ENCODE results near the gene LARP1. TPM values are rescaled to one million over a fixed set of nuclear protein-coding genes. Genes with fewer than 3 reads are reported as not detected.
A peak's percentile ranks its signal among the peaks of the same experiment; 100 is the strongest.

LARP1 gene
- total RNA-seq (100 to 1,000 TPM; 177 to 180 TPM), polyA plus RNA-seq (10 to 100 TPM; 10.9 to 29.4 (median 13.8) TPM), total RNA-seq (170 to 527 (median 188) reads per million in 6 experiments)

DNA sequence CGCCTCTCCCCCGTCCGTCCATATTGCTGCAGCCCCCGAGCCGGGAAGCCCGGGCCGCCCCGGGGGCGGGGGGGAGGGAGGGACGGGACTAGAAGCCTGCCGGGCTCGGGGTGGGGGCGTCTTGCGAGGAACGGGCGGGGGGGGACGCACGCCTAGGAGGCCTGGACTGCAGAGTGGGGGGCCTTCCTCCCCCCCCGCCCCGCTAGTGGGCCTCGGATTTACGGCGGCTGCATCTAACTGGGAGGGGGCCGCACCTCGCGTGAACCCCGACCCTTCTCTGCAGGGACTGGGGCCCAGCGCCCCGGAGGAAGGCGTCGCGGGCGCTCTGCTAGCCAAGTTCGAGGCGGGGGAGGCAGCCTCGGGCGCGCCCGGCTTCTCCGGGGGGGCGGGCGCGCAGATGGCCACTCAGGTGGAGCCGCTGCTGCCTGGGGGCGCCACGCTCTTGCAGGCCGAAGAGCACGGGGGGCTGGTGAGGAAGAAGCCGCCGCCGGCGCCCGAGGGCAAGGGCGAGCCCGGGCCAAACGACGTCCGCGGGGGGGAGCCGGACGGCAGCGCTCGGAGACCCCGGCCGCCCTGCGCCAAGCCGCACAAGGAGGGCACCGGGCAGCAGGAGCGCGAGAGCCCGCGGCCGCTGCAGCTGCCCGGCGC, at the start of gene LARP1:
TSS of gene LARP1 (plus strand) at position 17 of the 648 bp plus-strand sequence. CDS start at position 398, 381 bp downstream.
- Mint-ChIP-seq H3K4me1 (peaks cover 28 to 54% (median 46%) of the 10 kb centered on the region in 4 donors), H3K36me3 (no peaks in the 10 kb centered on the region), H3K27me3 (no peaks in the 10 kb centered on the region), H3K9me3 (no peaks in the 10 kb centered on the region), H3K27ac (peak within 1 kb of the TSS; percentile 93 to 99 (median 98)), H3K4me3 (peak within 1 kb of the TSS; percentile 92 to 99 (median 98))
- ATAC-seq (peak; percentile 2 to 8), DNase-seq (peak in 4 of 10 donors; percentile 17 to 64 (median 34))
- POLR2A ChIA-PET, result interaction anchor here (0.6 to 2.4 kb wide), 6 partner anchors 15 to 144 kb away, joined by 3 to 12 read pairs (median 4); partner anchors contain the start of gene CNOT8

DNA sequence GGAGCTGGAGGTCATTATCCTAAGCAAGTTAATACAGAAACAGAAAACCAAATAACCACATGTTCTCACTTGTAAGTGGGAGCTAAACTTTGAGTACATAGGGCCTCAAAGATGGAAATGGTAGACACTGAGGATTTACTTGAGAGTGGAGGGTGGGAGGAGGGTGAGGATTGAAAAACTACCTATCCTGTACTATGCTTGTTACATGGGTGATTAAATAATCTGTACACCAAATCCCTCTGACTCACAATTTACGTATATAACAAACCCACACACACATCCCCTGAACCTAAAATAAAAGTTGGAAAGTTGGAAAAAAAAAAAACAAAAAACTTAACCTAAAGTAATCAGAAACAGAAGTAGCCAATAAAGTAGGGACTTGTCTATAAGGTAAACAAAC, 48.8 kb upstream of the LARP1 start:
- Mint-ChIP-seq H3K9me3 (no peaks in the 10 kb centered on the region), H3K4me1 (peaks cover 0 to 4% (median 2%) of the 10 kb centered on the region in 4 donors), H3K4me3 (no peak overlapping the region), H3K27me3 (no peaks in the 10 kb centered on the region), H3K27ac (no peak overlapping the region), H3K36me3 (no peaks in the 10 kb centered on the region)
- POLR2A ChIA-PET, result no interaction called here
- ATAC-seq (no peak), DNase-seq (no peak)

DNA sequence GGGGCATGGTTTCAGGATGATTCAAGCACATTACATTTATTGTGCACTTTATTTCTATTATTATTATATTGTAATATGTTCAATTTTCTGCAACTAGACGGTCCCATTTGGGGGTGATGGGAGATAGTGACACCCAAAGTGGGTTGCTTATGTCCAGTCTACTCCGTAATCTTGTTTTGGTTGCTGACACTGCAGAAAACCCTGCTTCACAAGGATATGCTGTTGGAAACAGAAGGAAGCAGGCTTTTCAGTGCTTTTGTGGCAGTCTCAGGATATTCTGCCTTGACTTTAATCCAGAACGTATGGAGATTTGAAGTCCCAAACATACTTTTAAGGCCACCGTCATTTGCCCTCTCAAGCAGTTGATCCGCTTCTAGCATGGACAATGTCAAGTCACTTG, 47.5 kb upstream of the LARP1 start:
- Mint-ChIP-seq H3K27me3 (no peaks in the 10 kb centered on the region), H3K36me3 (no peaks in the 10 kb centered on the region), H3K4me1 (peaks cover 0 to 4% (median 2%) of the 10 kb centered on the region in 4 donors), H3K4me3 (no peak overlapping the region), H3K9me3 (no peaks in the 10 kb centered on the region), H3K27ac (no peak overlapping the region)
- POLR2A ChIA-PET, result no interaction called here
- ATAC-seq (no peak), DNase-seq (no peak)

DNA sequence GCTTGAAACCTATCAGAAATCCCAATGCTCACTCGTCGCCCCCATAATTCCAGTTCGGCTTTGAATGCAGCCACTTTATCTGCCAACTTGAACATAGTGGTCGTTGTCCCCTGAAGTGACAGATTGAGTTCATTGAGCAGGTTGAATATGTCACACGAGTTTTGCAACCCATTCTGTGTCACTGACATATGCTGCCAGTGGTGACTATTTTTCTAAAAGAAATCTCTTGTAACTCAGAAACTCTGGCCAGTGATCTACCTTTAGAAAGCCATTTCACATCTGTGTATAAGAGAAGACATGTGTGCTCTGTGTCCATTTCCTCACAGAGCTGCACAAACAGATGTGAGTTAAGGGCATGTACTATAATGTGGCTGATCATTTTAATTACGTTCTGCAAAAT, 47.0 kb upstream of the LARP1 start:
- POLR2A ChIA-PET, result no interaction called here
- Mint-ChIP-seq H3K9me3 (no peaks in the 10 kb centered on the region), H3K27me3 (no peaks in the 10 kb centered on the region), H3K27ac (no peak overlapping the region), H3K4me1 (peaks cover 0 to 4% (median 2%) of the 10 kb centered on the region in 4 donors), H3K4me3 (no peak overlapping the region), H3K36me3 (no peaks in the 10 kb centered on the region)
- no peak for ATAC-seq
- no peak for DNase-seq

DNA sequence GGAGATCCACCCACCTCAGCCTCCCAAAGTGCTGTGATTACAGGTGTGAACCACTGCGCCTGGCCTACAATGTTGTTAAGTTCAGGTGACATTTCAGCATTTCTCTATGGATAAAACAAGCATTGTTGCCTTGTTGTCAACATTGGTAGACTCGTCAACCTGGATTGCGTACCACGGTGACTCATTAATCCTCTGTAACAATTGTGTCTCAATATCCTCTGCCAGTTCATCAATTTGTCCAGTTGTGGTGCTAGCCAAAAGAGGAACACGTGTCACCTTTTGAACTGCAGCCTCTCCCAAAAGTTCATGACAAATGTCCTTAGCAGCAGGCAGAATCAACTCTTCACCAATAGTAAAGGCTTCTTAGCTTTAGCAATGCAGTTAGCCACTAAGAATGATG, 46.3 kb upstream of the LARP1 start:
- Mint-ChIP-seq H3K4me1 (peaks cover 0 to 4% (median 2%) of the 10 kb centered on the region in 4 donors), H3K9me3 (no peaks in the 10 kb centered on the region), H3K4me3 (no peak overlapping the region), H3K36me3 (no peaks in the 10 kb centered on the region), H3K27me3 (no peaks in the 10 kb centered on the region), H3K27ac (peak overlapping the region in 1 of 10 donors; percentile 5)
- no peak for DNase-seq
- POLR2A ChIA-PET, result no interaction called here
- no peak for ATAC-seq

DNA sequence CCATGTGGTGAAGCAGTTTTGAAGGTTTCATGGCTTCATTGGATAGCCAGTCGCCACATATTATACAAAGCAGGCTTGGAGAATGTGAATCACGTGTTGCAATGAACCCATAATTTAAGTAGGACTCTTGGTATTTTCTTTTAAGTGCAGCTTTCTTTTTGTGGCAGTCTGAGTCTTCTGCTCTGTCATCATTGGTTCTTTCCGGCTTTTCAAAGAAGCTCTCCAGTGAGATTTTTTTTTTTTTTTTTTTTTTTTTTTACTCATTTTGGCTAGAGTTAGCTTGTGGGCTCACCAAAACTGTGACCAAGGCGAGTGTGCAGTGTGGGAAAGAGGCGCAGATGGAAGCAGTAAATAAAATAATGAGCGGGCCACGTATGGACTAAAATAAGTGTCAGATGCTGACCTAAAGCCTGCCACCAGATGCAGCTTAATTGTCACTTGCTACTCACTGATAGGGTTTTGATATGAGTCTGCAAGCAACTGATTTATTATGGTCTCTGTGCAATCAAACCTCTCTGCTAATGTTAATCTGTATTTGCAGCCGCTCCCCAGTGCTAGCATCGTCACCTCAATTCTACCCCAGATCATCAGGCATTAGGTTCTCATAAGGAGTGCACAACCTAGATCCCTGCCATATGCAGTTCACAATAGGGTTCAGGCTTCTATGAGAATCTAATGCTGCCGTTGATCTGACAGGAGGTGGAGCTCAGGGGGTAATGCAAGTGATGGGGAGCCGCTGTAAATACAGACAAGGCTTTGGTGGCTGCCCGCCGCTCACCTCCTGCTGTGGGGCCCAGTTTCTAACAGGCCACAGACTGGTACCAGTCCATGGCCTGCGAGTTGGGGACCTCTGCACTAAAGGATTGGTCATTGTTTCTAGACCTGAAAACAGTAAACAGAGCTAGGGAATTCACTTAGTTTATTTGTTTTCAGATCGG, 45.5 kb upstream of the LARP1 start:
- ATAC-seq (no peak), DNase-seq (no peak)
- Mint-ChIP-seq H3K36me3 (no peaks in the 10 kb centered on the region), H3K27me3 (no peaks in the 10 kb centered on the region), H3K4me3 (no peak overlapping the region), H3K27ac (no peak overlapping the region), H3K9me3 (no peaks in the 10 kb centered on the region), H3K4me1 (peaks cover 3 to 9% (median 5%) of the 10 kb centered on the region in 4 donors)
- POLR2A ChIA-PET, result no interaction called here

DNA sequence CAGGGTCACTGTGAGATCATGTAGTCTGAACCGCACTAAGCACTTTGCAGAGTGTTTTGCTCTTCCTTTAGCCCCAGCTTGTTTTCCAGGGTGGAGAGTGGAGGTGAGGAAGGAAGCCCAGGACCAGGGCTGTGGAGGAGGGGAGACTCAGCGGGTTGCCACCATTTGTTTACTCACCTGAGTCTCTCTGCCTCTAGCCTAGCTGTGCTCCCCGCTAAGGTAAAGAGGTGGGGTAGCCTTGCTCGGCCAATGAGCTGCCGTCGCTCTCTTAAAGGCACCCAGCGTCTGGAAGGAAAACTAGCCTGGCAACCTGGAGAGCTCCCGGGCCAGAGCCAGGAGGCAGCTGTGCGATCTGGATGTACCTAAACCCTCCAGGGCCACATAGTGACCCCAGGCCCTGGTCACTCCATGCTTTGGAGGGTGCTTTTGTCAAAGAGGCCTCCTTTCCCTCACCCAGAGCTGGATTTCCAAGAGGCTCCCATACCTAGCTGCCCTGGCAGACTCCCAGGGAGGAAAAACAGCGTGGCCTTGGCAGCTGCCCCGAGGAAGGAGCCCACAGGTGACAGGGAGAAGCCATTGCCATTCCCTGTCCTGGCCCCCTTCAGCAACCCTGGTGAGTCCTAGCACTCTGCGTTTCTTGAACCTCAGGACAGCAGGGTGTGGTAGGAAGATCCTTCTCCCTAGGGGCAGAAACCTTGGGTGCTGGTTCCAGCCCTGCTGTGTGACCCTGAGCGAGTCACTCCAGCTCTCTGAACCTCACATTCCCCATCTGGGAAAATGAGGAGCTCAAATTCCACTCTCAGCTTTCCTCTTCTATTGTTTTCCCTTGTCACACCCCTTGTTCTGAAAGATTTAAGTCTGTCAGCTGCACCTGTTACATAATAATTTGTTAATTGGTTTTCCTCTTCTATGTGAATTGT, 42.4 kb upstream of the LARP1 start:
- H3K36me3 Mint-ChIP-seq, result no peaks in the 10 kb centered on the region
- ATAC-seq (no peak), DNase-seq (no peak)
- H3K4me3 Mint-ChIP-seq, result no peak overlapping the region
- POLR2A ChIA-PET, result interaction anchor here (1.0 kb wide), 1 partner anchor 8 kb away, joined by 3 read pairs; no protein-coding TSS in a partner anchor
- peaks cover 4 to 10% (median 7%) of the 10 kb centered on the region in 4 donors for H3K4me1 Mint-ChIP-seq
- no peaks in the 10 kb centered on the region for H3K27me3 Mint-ChIP-seq
- no peak overlapping the region for H3K27ac Mint-ChIP-seq
- H3K9me3 Mint-ChIP-seq, result no peaks in the 10 kb centered on the region

DNA sequence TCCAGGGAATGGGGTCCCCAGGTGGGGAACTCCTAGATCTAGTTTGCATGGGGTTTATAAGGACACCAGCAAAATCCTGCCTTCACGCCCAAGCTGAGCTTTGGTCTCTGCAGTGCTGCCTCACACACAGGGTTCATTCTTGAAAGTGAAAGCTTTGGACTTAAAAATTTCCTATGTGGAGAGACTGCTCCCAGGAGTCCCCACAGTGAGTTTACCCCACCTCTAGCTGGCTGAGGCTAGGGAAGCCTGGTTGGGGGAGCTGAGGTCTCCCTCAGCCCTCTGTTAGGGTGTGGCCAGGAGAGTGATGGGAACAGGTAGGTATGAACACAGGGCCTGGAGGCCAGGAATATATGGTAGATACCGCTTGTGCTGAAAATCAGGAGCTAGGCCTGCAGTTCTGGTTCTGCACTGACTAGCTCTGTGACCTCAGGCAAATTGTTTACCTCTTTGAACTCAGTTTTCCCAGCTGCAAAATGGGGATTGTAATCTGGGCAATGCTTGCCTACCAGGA, 41.5 kb upstream of the LARP1 start:
- ATAC-seq (no peak), DNase-seq (no peak)
- Mint-ChIP-seq H3K36me3 (no peaks in the 10 kb centered on the region), H3K27ac (peak overlapping the region in 2 of 10 donors; percentile 34 to 37), H3K4me3 (no peak overlapping the region), H3K27me3 (no peaks in the 10 kb centered on the region), H3K4me1 (peaks cover 4 to 10% (median 7%) of the 10 kb centered on the region in 4 donors), H3K9me3 (no peaks in the 10 kb centered on the region)
- POLR2A ChIA-PET, result interaction anchor here (1.0 kb wide), 1 partner anchor 9 kb away, joined by 3 read pairs; no protein-coding TSS in a partner anchor

DNA sequence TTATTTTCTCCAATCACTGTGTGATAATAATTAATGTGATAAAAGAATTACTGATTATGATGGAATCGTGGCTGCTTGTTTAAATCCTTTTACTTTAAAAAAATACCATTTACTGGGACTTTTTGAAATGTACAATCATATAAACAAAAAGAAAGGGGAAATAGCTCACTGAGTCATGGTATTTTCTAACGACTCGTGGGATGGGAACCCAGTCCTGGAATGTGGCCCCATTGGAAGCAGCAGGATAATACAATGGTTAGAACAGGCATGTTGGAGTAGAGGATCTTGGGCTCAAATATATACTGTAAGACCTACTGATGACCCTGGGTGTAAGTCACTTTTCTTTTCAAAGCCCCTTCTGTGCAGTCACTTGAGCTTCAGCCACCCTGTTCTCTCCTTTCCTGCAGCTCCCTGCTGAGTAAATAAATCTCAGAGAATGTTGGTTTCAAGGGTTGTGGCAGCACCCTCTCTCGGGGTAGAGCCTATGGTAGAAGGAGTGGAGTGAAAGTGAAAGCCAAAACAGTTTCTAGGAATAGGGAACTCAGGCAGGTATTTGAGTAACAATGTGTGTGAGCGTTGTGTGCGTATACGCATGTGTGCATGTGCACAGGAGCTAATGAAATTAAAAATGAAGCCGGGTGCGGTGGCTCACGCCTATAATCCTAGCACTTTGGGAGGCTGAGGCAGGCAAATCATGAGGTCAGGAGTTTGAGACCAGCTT, 40.8 kb upstream of the LARP1 start:
- peak overlapping the region in 3 of 10 donors; percentile 60 to 65 (median 61) for H3K27ac Mint-ChIP-seq
- no peaks in the 10 kb centered on the region for H3K27me3 Mint-ChIP-seq
- ATAC-seq, result no peak
- H3K4me1 Mint-ChIP-seq, result peaks cover 4 to 8% (median 7%) of the 10 kb centered on the region in 4 donors
- H3K4me3 Mint-ChIP-seq, result peak overlapping the region in 5 of 10 donors; percentile 12 to 59 (median 41)
- POLR2A ChIA-PET, result no interaction called here
- no peaks in the 10 kb centered on the region for H3K9me3 Mint-ChIP-seq
- H3K36me3 Mint-ChIP-seq, result no peaks in the 10 kb centered on the region
- peak in 2 of 10 donors; percentile 4 to 5 for DNase-seq

DNA sequence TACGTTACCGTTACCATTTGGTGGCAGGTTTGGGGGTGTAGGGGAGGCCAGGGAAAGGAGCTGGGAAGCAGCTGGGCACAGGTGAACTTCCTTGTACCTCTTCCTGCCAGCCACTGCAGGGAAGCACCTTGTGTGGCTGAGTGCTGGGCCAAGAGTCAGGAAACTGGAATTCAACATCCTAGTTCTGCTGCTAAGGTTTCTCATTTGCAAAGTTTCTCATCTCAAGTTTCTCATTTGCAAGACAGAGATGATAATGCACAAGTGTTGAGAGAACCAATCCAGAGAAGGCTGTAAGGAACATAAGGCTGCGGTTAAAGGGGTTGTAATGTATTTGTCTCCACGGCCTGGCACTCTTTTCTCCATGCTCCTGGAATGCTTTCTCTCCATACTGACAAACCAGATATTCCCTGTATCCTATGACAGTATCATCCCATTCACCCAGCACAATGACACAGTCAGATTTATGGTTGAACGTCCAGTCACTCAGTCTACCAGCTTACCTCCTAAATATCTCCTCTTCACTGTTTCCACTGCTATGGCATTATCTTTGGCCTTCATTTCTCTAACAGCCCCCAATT, 33.6 kb upstream of the LARP1 start:
- H3K27ac Mint-ChIP-seq, result peak overlapping the region in 1 of 10 donors; percentile 41
- no peaks in the 10 kb centered on the region for H3K9me3 Mint-ChIP-seq
- POLR2A ChIA-PET, result no interaction called here
- DNase-seq, result no peak
- no peak overlapping the region for H3K4me3 Mint-ChIP-seq
- ATAC-seq, result no peak
- no peaks in the 10 kb centered on the region for H3K4me1 Mint-ChIP-seq
- no peaks in the 10 kb centered on the region for H3K36me3 Mint-ChIP-seq
- H3K27me3 Mint-ChIP-seq, result peaks cover 0 to 3% (median 0%) of the 10 kb centered on the region in 5 donors

DNA sequence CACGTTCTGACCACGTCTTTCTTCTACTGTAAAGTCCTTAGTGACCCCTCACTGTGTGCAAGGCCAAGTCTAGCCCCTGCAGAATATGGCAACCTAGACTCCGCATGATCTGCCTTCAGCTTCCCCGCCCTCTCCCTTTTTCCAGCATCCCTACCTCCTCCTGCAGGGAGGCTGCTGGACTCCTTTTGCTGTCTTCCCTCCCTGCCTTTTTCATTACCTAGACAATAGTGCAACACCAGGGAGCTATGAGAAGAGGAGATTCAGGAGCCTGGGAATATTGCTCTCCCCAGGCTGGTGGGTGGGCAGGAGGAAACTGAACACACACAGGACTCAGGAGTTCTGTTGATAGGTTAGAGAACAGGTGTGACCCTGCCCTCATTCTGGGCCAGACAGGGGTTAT, 33.1 kb upstream of the LARP1 start:
- peak overlapping the region in 1 of 10 donors; percentile 41 for H3K27ac Mint-ChIP-seq

More for the DNA sequence above, 33.1 kb upstream of the LARP1 start:
- POLR2A ChIA-PET, result no interaction called here
- Mint-ChIP-seq H3K4me3 (no peak overlapping the region), H3K36me3 (no peaks in the 10 kb centered on the region), H3K4me1 (no peaks in the 10 kb centered on the region), H3K9me3 (no peaks in the 10 kb centered on the region), H3K27me3 (peaks cover 0 to 3% (median 0%) of the 10 kb centered on the region in 5 donors)
- no peak for ATAC-seq
- DNase-seq, result no peak
